ENCODE results near the gene GLIPR1L2. TPM values are rescaled to one million over a fixed set of nuclear protein-coding genes. Genes with fewer than 3 reads are reported as not detected.
"Not testable (repeated sequence)": the region's sequence is repeated elsewhere in the genome, so short reads cannot be mapped to it uniquely, and the experiment has no call there.

Gene GLIPR1L2
- total RNA-seq: 2.3 TPM

GRCh38 chr12:75390899-75391538, at the start of gene GLIPR1L2:
GLIPR1L2 (plus strand) TSS chr12:75391089; CDS start chr12:75391117, 28 bp downstream.
- DNase-seq: peak; percentile 96

GRCh38 chr12:75341873-75342272, 49.0 kb upstream of the GLIPR1L2 start:
- DNase-seq: no peak

- no peak for DNase-seq
Measured at GRCh38 chr12:75345531-75345930, 45.4 kb upstream of the GLIPR1L2 start.

GRCh38 chr12:75346215-75346614, 44.7 kb upstream of the GLIPR1L2 start:
- DNase-seq: not testable (repeated sequence)

DNA sequence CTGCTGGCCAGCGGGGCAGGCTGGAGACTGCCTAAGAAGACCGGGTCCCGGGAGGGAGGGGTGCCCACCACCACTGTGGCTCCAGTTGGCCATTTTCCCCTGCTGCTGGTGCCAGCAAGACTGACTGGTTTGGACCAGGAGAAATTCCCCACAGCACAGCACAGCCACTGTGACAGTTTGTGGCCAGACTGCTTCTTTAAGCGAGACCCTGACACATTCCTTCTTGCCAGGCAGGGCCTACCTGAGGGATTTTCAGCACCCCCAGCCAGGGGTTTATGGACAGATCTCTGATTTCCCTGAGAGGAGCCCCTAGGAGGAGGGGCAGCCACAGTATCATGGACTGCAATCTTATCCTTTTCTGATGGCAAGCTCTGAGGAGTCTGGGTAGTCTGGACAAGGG, 40.9 kb upstream of the GLIPR1L2 start:
- DNase-seq: no peak

GRCh38 chr12:75350413-75350812, 40.5 kb upstream of the GLIPR1L2 start:
- DNase-seq: no peak

- no peak for DNase-seq
Measured at GRCh38 chr12:75354011-75354410, 36.9 kb upstream of the GLIPR1L2 start.

DNA sequence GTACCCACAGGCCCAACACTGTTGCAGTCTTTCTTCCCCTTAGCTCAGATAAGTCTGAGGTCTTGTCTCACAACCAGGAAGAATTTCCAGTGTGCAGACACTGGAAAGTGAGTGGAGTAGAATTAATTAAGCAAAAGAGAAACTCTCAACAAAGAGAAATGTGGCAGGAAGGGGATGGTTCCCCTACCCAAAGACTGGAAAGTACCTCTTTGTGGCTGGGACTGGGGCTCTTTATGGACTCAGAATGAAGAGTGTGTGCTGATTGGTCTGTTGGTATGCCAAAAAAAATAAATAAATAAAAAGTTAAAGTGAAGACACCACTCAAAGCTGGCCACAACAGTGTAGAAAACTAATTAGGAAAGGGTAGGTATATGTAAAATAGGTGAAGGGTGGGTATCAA, 30.0 kb upstream of the GLIPR1L2 start:
- no peak for DNase-seq

GRCh38 chr12:75361408-75361807, 29.5 kb upstream of the GLIPR1L2 start:
- no peak for DNase-seq

GRCh38 chr12:75364919-75365318, 26.0 kb upstream of the GLIPR1L2 start:
- DNase-seq: no peak

- DNase-seq: no peak
Measured at GRCh38 chr12:75366629-75367028, 24.3 kb upstream of the GLIPR1L2 start.

- no peak for DNase-seq
Measured at GRCh38 chr12:75374971-75375370, 15.9 kb upstream of the GLIPR1L2 start.

- no peak for DNase-seq
Measured at GRCh38 chr12:75378354-75378753, 12.5 kb upstream of the GLIPR1L2 start.

GRCh38 chr12:75389061-75389460, 1.8 kb upstream of the GLIPR1L2 start:
- no peak for DNase-seq

GRCh38 chr12:75389706-75390105, 1.2 kb upstream of the GLIPR1L2 start:
- DNase-seq: no peak

DNA sequence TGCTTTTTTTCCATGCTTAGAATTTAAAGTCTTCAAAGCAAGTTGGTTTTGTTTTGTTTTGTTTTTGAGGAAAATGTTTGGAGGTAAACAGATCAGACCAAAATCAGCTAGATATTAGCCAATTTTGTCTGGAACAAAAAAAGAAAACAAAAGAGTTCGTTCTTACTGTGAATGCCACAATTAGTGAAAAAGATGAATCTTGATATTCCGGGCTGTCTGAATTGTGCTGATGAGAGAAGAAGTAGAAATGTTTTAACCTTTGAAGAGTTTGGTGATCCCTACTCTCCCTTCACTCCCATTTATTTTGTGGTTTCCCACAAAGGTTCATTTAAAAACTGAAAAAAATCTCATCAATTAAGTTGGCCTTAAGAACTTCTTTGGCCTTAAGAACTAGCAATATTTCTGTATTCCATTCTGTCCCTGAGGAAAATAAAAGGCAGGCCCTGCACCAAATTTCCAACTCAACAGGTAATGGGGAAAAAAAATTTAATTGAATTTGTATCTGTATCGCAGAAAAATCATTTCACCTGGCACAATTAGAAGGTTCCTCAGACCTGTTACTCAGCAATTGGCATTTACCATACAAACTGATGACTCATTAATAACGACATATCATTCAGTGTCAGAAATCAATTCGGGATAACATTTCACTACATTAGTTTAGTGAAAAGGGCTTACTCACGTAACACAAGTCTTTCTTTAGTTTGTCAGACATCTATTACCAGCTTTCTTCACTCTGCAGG, 562 bp upstream of the GLIPR1L2 start:
- DNase-seq: no peak

DNA sequence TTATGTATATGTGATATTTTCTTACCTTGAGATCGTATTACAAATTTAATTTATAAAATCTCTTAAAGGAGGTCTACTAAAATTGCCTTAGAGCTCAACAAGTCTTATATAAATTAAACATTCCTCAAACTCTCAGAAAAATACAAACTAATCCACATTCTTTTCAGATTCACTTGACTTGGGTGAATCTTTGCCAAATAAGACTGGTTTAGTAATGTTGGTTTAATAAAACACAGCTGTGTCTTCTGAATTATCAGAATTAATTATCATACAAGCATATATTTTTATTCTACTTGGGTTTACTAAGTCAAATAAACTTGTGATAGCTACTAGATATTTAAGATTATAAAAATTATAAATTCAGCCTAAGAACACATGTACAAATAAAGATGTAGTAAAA, 13.3 kb downstream of the GLIPR1L2 start:
- no peak for DNase-seq

DNA sequence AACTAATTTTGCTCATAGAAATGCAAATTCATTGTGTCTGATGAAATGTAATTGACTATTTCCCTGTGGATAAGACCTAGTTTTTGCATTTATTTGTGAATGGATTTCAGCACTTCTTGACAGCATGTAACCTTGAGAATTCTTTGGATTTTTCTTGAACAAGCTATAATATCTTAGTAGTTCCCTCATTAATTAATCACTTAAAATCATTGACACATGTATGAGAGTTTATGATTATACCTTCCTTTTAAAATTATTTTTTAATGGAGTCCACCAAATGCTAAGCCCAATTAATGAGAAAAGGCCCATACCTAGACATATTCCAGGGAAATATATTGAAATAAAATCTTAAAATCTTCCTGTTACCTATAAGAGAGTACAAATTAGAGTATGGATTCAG, 16.8 kb downstream of the GLIPR1L2 start:
- DNase-seq: no peak

DNA sequence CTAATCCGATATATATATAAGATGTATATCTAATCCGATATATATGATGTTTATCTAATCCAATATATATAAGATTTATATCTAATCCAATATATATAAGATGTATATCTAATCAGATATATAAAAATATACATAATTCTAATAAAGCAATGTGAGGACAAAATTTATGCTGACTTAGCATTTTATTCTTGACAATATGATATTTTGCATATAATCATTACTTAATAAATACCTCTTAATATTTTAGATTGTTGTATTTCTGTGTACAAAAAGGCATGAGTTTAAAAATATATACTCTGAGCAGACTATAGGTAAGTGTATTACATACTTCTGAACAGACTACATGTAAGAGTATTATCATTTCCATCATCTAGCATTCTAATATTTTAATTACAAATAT, 18.9 kb downstream of the GLIPR1L2 start:
- DNase-seq: no peak

- DNase-seq: no peak
Measured at GRCh38 chr12:75414671-75415070, 23.8 kb downstream of the GLIPR1L2 start.

DNA sequence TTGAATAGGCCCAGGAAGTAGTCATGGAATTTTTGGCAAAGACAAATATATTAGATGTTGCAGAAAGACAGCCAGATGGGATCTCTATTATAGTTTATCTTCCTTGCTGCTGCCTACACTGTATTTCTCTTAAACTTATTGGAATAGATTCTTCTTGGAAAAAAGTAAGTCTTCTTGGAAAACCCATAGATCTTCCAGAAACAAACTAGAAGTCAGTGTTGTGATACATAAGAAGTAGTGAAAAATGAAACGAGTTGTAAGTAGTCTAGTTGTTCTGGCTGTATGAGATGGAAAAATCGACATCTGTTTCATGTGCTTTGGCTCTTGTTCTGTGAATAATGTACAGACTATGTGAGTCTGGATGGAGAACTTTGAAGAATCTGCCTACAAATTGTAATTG, 29.0 kb downstream of the GLIPR1L2 start:
- no peak for DNase-seq

DNA sequence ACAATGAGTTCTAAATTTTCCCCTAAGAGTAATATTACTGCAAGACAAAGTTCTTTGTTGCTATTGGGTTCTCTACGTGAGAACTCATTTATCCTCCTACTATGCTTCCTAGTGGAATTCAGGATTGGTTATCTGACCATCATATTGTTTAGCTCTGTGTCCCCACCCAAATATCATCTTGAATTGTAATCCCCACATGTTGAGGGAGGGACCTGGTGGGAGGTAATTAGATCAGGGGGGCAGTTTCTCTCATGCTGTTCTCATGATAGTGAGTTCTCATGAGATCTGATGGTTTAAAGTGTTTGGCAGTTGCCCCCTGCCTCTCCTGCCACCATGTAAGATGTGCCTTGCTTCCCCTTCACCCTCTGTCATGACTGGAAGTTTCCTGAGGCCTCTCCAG, 36.6 kb downstream of the GLIPR1L2 start:
- no peak for DNase-seq

GRCh38 chr12:75428767-75429166, 37.9 kb downstream of the GLIPR1L2 start:
- DNase-seq: no peak

- DNase-seq: no peak
Measured at GRCh38 chr12:75432924-75433323, 42.0 kb downstream of the GLIPR1L2 start.

All from occipital lobe (tissue), 2 donors.